ENCODE measurements around the gene NAB2. TPM values are rescaled to one million over a fixed set of nuclear protein-coding genes. Genes with fewer than 3 reads are reported as not detected.

The NAB2 gene
- total RNA-seq, 4 donors from 2014 or later: 21.6 to 41.5 (median 35.1) TPM

DNA sequence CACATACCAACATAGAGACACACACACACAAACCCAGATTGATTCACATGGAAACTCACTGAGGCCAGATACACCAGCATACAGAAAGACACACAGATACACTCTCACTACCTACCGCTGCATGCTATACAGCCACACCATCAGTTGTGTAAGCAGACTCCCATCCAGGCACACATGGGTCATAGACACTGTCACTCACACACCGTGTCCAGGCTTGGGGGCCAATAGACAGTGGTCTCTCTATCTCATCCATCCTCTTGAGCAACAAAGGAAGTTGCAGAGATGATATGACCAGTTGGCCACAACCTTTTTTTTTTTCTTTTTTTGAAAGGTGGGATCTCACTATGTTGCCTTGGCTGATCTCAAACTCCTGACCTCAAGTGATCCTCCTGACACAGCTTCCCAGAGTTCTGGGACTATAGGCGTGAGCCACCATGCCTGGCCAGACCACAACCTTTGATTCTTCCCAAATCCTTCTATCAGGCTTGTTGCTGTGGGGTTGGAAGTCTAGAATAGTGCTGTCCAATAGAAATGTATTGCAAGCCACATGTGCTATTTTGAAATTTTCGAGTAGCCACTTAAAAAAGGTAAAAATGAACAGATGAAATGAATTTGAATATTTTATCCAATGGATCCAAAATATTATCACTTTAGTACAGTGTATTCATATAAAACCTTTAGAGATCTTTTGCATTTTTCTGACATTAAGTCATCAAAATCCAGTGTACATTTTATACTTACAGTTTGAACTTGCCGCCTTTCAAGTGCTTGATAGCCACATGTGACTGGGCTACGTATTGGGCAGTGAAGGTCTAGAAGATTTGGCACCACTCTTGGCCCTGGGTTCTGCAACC is 51.1 kb downstream of the NAB2 start:
- H3K27me3 ChIP-seq: no peaks in the 10 kb centered on the region

GRCh38 chr12:57141249-57141648 is 52.3 kb downstream of the NAB2 start:
- intact Hi-C loops (cut with DNase I): no loop called here
- peaks cover 35 to 76% (median 72%) of the 10 kb centered on the region in 4 donors for H3K4me1 ChIP-seq
- 81% methylated on average over 7 of the region's 8 CpGs for WGBS
- no peaks in the 10 kb centered on the region for H3K27me3 ChIP-seq
- no peaks in the 10 kb centered on the region for H3K9me3 ChIP-seq
- no peak for DNase-seq (ENCODE audit: extremely low spot score)
- peaks cover 26 to 81% (median 74%) of the 10 kb centered on the region in 4 donors for H3K36me3 ChIP-seq
- H3K27ac ChIP-seq (replicated peaks in 1 of 4): peak overlapping the region; percentile 39 to 70 (median 58)
- H3K4me3 ChIP-seq: no peak overlapping the region
- no peak for TF ChIP-seq EP300 (IDR thresholded peaks at IDR 0.05)
- no peak for TF ChIP-seq POLR2A (IDR thresholded peaks at IDR 0.05; ENCODE audit: low read depth)
- TF ChIP-seq, protein P1, sequence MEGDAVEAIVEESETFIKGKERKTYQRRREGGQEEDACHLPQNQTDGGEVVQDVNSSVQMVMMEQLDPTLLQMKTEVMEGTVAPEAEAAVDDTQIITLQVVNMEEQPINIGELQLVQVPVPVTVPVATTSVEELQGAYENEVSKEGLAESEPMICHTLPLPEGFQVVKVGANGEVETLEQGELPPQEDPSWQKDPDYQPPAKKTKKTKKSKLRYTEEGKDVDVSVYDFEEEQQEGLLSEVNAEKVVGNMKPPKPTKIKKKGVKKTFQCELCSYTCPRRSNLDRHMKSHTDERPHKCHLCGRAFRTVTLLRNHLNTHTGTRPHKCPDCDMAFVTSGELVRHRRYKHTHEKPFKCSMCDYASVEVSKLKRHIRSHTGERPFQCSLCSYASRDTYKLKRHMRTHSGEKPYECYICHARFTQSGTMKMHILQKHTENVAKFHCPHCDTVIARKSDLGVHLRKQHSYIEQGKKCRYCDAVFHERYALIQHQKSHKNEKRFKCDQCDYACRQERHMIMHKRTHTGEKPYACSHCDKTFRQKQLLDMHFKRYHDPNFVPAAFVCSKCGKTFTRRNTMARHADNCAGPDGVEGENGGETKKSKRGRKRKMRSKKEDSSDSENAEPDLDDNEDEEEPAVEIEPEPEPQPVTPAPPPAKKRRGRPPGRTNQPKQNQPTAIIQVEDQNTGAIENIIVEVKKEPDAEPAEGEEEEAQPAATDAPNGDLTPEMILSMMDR (IDR thresholded peaks at IDR 0.05): no peak
- TF ChIP-seq POLR2AphosphoS5 (IDR thresholded peaks at IDR 0.05): no peak

More for the DNA sequence above, 51.1 kb downstream of the NAB2 start:
- H3K36me3 ChIP-seq: peaks cover 23 to 69% (median 62%) of the 10 kb centered on the region in 4 donors
- DNase-seq (ENCODE audit: extremely low spot score): no peak
- intact Hi-C loops (cut with DNase I): no loop called here
- peaks cover 34 to 77% (median 73%) of the 10 kb centered on the region in 4 donors for H3K4me1 ChIP-seq
- peak overlapping the region in 3 of 4 donors; percentile 64 to 99 (median 99) for H3K27ac ChIP-seq (replicated peaks in 1 of 4)
- TF ChIP-seq EP300 (IDR thresholded peaks at IDR 0.05): no peak
- H3K9me3 ChIP-seq: no peaks in the 10 kb centered on the region
- 72% methylated on average over 5 of the region's 6 CpGs for WGBS
- no peak overlapping the region for H3K4me3 ChIP-seq

- Histone ChIP-seq H3K36me3 (peaks cover 26 to 90% (median 82%) of the 10 kb centered on the region in 4 donors), H3K4me1 (peaks cover 44 to 76% (median 72%) of the 10 kb centered on the region in 4 donors), H3K9me3 (no peaks in the 10 kb centered on the region), H3K27ac (replicated peaks in 1 of 4) (peak overlapping the region; percentile 39 to 70 (median 58)), H3K4me3 (no peak overlapping the region), H3K27me3 (no peaks in the 10 kb centered on the region)
- WGBS: 70% methylated on average over 8 of the region's 9 CpGs
- DNase-seq (ENCODE audit: extremely low spot score): no peak
- TF ChIP-seq EP300 (IDR thresholded peaks at IDR 0.05) (no peak), POLR2A (IDR thresholded peaks at IDR 0.05; ENCODE audit: low read depth) (no peak)
- intact Hi-C loops (cut with DNase I): no loop called here
These were observed 53.2 kb downstream of the NAB2 start for GRCh38 chr12:57142121-57142520.

DNA sequence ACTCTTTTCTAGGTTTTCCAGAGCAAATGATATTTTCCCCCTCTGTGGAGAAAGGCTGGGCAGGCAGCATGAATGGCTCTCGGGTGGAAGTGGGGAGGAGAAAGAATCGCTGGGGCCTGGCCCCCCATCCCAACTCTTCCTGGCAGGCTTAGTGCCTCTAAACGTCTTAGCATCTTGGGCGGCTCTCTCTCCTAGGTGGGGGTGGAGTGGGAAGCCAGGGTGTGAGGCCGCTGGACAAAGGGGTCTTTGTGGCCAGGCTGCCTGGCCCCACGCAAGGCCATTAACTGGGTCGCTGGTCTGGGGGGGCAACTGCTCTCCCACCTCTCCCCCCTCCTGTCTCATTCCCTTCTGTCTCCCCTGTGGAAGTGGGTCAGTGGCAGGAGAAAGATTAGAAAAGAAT is 53.8 kb downstream of the NAB2 start:
- H3K36me3 ChIP-seq: peaks cover 26 to 95% (median 84%) of the 10 kb centered on the region in 4 donors
- TF ChIP-seq, protein P1 (IDR thresholded peaks at IDR 0.05): no peak
- intact Hi-C loops (cut with DNase I): no loop called here
- peaks cover 46 to 76% (median 72%) of the 10 kb centered on the region in 4 donors for H3K4me1 ChIP-seq
- H3K4me3 ChIP-seq: no peak overlapping the region
- H3K27me3 ChIP-seq: no peaks in the 10 kb centered on the region
- WGBS: 55% methylated on average over 7 of the region's 7 CpGs
- no peak for DNase-seq (ENCODE audit: extremely low spot score)
- no peaks in the 10 kb centered on the region for H3K9me3 ChIP-seq
- peak overlapping the region; percentile 22 to 70 (median 45) for H3K27ac ChIP-seq (replicated peaks in 1 of 4)

- 72% methylated on average over 3 of the region's 4 CpGs for WGBS
- no peaks in the 10 kb centered on the region for H3K9me3 ChIP-seq
- intact Hi-C loops (cut with DNase I): no loop called here
- peaks cover 44 to 76% (median 72%) of the 10 kb centered on the region in 4 donors for H3K4me1 ChIP-seq
- H3K27ac ChIP-seq (replicated peaks in 1 of 4): peak overlapping the region; percentile 22 to 70 (median 45)
- H3K36me3 ChIP-seq: peaks cover 26 to 92% (median 83%) of the 10 kb centered on the region in 4 donors
- H3K27me3 ChIP-seq: no peaks in the 10 kb centered on the region
- no peak overlapping the region for H3K4me3 ChIP-seq
- no peak for TF ChIP-seq POLR2A (IDR thresholded peaks at IDR 0.05; ENCODE audit: low read depth)
- TF ChIP-seq, protein P1 (IDR thresholded peaks at IDR 0.05): no peak
- TF ChIP-seq POLR2AphosphoS5 (IDR thresholded peaks at IDR 0.05): no peak
- no peak for TF ChIP-seq EP300 (IDR thresholded peaks at IDR 0.05)
- DNase-seq (ENCODE audit: extremely low spot score): no peak
These were observed 54.5 kb downstream of the NAB2 start for GRCh38 chr12:57143454-57143853.

Other genes with a start within 250 kb of the NAB2 start
- under 1 TPM in 2 of 4 donors, not detected in 2; 0.40 to 0.42 TPM for gene SDR9C7, start 154.7 kb upstream of the NAB2 start, total RNA-seq
- under 1 TPM in 3 of 4 donors, not detected in 1; 0.17 to 0.69 (median 0.42) TPM for gene RDH16, start 131.5 kb upstream of the NAB2 start, total RNA-seq
- gene ZBTB39, start 82.6 kb upstream of the NAB2 start, total RNA-seq: 1 to 10 TPM; 5.0 to 9.1 (median 7.1) TPM
- gene TAC3, start 72.6 kb upstream of the NAB2 start, total RNA-seq: not detected
- gene MYO1A, start 39.0 kb upstream of the NAB2 start, total RNA-seq: 1 to 10 TPM in 1 of 4 donors, under 1 TPM in 3; 0.06 to 1.1 (median 0.83) TPM
- 10 to 100 TPM in 2 of 4 donors, 1 to 10 TPM in 2; 8.3 to 11.8 (median 10.0) TPM for gene NEMP1, start 10.3 kb upstream of the NAB2 start, total RNA-seq
- gene STAT6, start 22.2 kb downstream of the NAB2 start, total RNA-seq: 100 to 1,000 TPM; 111 to 168 (median 157) TPM
- gene LRP1, start 39.4 kb downstream of the NAB2 start, total RNA-seq: 100 to 1,000 TPM; 203 to 338 (median 250) TPM
- gene LRP1-AS, start 58.5 kb downstream of the NAB2 start, total RNA-seq: not detected
- gene NXPH4, start 127.7 kb downstream of the NAB2 start, total RNA-seq: not detected
- 10 to 100 TPM; 22.8 to 60.4 (median 34.6) TPM for gene SHMT2, start 140.6 kb downstream of the NAB2 start, total RNA-seq
- 1 to 10 TPM in 2 of 4 donors, under 1 TPM in 2; 0.42 to 1.7 (median 1.2) TPM for gene STAC3, start 162.1 kb downstream of the NAB2 start, total RNA-seq